Measurements from ENCODE around the gene FAM98B.
A peak's percentile ranks its signal among the peaks of the same experiment; 100 is the strongest.
"Not testable (repeated sequence)": the region's sequence is repeated elsewhere in the genome, so short reads cannot be mapped to it uniquely, and the experiment has no call there.

The FAM98B gene

GRCh38 chr15:38453971-38454695, at the start of gene FAM98B:
FAM98B (plus strand) TSS chr15:38454127; CDS start chr15:38454162, 35 bp downstream.
- DNase-seq (ENCODE audit: low read depth in 2 of 2): peak; percentile 72 to 78

DNA sequence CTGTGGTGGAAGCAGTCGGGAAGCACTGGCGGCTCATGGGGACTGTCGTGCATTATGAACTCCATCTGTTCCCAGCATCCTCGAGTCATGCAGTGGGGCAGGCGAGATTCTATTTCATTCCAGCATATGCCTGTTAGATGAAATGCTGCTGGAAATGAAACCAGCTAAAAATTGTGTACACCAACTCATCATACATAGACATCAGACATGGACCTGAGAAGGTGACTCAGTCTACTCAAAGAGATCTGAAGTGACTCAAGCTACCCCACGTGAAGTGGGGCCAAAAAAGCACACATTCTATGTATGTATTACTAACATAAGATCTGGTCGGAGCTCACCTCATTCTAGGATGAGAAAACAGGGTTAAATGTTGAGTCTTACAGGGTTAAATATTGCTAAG, 47.5 kb upstream of the FAM98B start:
- DNase-seq (ENCODE audit: low read depth in 2 of 2): no peak

GRCh38 chr15:38408576-38408975, 45.4 kb upstream of the FAM98B start:
- DNase-seq (ENCODE audit: low read depth in 2 of 2): no peak

DNA sequence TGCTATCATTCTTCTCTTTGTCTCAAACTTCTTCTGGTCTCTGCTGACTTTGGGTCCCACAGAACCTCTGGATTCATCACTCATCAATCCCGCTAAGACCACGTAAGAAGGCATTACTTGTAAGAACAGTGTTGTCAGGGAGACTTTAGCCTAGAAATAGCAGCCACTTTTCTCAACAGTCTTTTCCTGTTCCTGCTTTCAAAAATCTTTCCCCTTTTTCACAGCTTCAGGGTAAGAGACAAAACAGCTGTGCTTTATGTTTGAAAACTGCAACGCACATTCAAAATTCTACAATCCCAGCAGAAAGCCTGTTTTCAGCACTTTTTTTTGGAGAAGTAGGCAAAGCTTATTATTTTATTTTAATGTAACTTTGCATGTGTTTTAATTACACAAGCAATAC, 42.0 kb upstream of the FAM98B start:
- DNase-seq (ENCODE audit: low read depth in 2 of 2): no peak

- DNase-seq (ENCODE audit: low read depth in 2 of 2): no peak
These were observed 41.5 kb upstream of the FAM98B start for GRCh38 chr15:38412466-38412865.

DNA sequence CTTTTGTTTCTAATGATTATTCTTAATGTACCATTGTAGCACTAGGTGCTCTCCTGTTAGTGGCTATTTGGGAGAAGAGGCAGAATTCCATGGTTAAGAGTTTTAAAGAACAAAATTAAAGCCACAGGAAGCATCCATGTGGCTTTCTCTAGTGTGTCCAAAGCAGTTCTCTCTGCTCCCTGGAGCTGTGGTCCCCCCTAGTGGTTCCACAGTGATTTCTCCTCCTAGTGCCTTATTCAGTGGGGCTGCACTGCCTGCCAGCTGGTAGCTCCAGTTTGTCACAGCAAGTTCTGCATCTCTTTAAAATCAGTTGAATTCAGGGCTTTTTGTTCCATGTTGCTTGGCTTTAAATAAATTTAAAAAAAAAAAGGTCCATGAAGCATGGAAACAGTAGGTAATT, 39.6 kb upstream of the FAM98B start:
- no peak for DNase-seq (ENCODE audit: low read depth in 2 of 2)

DNA sequence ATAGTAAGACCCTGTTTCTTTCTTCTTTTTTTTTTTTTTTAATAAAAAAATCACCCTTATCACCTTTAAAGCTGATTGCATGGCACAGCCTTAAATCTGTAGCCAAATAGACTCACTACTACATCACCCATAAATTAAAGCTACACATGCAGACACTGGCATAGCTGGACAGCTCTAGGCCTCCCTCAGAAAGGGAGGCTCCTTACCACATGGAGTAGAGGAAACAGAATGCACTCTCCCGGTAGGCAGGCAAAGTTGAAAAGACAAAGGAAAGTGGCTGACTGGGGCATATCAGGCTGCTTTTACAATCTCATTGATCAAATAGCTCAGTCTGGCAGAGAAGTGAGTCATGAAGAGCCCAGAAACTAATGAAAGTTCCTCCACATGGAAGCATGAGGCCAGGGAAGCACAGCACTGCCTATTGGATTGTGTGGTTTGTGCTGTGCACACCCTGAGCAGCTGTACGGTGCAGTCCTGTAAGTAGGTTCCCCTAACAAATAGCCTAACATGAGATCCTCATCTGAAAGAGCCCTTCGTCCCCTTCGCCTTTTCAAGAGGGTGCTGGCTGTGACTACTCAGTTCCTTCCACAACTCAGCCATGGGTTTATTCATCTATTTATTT, 32.7 kb upstream of the FAM98B start:
- DNase-seq (ENCODE audit: low read depth in 2 of 2): no peak

DNA sequence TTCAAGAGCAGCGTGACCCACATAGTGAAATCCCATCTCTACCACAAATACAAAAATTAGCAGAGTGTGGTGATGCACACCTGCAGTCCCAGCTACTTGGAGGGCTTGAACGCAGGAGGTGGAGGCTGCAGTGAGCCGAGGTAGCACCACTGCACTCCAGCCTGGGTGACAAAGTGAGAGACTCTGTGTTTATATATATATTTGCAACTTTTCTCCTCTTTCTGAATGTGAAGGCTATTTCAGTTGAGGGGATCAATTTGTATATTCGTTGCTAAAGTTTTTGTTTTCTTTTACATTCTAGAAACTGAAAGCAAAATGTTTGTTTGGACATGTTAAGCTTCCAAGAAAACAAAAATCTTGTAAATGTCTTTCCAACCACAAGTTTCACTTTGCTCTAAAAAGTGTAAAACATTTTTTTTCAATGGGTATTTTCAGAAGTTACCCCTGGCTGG, 29.8 kb upstream of the FAM98B start:
- DNase-seq (ENCODE audit: low read depth in 2 of 2): no peak

GRCh38 chr15:38425269-38425668, 28.7 kb upstream of the FAM98B start:
- no peak for DNase-seq (ENCODE audit: low read depth in 2 of 2)

- DNase-seq (ENCODE audit: low read depth in 2 of 2): no peak
These were observed 26.5 kb upstream of the FAM98B start for GRCh38 chr15:38427380-38427779.

DNA sequence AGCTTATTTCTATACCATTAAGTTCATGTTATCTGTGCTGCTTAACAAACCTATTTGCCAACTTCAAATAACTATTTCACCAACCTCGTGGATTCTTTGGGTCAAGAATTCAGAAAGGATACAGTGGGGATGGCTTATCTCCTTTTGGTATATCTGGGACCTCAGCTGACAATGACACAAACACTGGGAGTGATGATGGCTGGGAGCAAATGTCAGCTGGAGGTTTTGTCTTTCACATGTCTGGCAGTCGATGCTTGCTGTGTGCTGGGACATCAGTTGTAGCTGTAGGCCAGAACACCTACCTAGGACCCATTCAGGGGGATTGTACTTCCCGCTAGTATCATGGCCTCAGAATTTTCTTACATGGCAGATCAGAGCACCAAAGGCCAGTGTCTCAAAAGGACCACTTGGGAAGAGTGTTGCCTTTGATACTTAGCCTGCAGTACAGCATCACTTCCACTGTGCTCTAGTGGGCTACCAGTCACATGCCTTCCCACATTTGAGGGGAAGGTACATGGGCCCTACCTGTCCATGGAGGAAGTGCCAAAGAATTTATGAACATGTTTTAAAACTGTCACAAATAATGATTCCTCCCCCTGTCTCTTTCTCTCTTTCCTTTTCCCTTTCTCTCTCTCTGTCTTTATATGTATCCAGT, 23.7 kb upstream of the FAM98B start:
- no peak for DNase-seq (ENCODE audit: low read depth in 2 of 2)

- DNase-seq (ENCODE audit: low read depth in 2 of 2): no peak
These were observed 16.9 kb upstream of the FAM98B start for GRCh38 chr15:38436993-38437392.

DNA sequence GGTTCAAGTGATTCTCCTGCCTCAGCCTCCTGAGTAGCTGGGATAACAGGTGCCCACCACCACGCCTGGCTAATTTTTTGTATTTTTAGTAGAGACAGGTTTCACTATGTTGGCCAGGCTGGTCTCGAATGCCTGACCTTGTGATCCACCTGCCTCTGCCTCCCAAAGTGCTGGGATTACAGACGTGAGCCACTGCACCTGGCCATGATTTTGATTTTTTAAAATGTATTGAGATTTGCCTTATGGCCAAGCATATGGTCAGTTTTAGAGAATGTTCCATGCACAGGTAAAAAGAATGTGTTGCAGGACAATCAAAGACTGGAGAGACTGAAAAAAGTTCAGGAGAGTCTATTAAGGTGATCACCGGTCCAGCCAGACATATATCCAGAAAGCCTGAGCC, 16.3 kb upstream of the FAM98B start:
- DNase-seq (ENCODE audit: low read depth in 2 of 2): not testable (repeated sequence)

DNA sequence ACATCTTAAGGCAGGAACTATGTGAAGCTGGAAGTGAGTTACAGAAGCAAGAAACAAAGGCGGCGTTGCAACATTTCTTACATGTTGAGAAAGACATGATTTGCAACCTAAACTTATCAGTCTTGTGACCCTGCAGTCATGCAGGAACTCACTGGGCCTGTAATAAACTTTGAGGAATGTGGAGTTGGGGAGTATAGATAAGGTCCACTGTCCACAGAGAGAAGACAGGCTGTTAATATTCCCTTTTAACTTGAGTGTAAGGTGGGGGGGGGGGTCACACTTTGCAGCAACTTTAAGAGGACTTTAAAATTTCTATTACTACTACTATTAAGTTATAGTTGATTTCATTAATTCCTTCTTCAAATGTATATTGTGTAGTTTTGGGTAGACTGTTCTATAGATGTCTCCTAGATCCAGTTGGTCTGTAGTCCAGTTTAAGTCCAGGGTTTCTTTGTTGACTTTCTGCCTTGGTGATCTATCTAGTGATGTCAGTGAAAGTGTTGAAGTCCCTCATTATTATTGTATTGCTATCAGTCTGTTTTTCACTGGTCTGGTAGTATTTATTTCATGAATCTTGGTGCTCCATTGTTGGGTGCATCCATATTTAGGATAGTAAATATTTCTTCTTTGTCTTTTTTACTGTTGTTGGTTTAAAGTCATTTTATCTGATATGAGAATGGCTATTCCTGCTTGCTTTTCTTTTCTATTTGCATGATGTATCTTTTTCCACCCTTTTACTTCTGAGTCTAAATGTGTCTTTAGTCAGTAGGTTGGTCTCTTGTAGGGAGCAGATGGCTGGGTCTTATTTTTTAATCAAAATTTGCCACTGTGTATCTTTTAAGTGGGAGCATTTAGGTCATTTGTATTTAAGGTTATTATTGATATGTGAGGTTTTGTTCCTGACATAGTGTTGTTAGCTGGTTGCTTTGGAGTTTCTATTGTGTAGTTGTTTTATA, 15.6 kb upstream of the FAM98B start:
- no peak for DNase-seq (ENCODE audit: low read depth in 2 of 2)

DNA sequence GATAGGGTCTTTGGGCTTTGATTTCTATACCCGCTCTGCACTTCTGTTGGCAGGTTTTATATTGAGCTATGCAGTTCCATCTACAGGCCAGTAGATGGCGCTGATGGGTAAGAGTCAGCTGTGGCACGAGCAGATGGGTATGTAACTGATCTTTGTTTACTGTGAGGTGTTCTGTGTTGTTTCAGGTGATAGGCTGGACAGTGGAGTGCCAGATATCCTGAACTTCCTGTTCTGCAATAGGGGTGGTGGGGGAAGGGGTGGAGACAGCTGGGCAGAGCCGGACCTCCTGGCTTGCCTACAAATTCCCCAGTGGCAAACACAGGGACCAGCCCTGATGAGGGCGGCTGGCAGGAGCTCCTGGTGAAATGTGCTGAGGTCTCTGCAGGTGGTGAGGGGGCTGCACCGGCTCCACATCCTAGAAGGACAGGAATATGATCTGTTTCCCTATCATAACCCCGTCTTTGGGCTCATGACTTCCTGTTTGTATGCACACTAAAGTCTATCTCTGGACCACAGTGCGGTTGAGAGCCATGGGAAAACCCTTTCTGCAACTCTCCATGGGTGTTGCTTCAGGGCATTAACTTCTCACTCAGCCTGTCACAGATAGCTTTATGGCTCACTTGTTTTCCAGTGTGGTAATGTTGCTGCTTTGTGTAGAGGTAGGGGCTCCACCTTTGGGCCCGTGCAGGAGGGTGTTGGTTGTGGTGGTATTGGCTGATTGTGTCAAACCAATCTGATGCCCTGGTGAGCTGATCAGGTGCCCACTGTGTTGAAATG, 13.4 kb upstream of the FAM98B start:
- DNase-seq (ENCODE audit: low read depth in 2 of 2): peak in 1 of 2 donors; percentile 15

GRCh38 chr15:38441130-38441519, 12.8 kb upstream of the FAM98B start:
- DNase-seq (ENCODE audit: low read depth in 2 of 2): no peak

DNA sequence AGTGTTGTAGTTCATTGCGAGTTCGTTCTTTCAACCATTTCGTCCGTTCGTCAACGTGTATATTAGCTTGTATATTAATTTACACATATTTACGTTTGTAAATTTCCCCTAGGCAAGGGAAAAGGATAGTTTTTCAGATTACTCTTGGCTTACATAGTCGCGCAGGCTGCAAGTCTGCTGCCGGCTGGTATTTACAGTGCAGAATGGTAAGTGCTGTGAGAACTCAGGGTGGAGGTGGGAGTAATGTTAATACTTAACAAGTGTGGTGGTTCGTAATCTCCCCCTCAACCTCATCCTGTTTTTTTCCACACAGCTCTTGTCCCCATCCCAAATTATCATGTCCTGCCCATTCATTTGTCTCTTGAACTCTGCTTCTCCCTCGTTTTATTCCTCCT, 766 bp downstream of the FAM98B start:
- DNase-seq (ENCODE audit: low read depth in 2 of 2): no peak

DNA sequence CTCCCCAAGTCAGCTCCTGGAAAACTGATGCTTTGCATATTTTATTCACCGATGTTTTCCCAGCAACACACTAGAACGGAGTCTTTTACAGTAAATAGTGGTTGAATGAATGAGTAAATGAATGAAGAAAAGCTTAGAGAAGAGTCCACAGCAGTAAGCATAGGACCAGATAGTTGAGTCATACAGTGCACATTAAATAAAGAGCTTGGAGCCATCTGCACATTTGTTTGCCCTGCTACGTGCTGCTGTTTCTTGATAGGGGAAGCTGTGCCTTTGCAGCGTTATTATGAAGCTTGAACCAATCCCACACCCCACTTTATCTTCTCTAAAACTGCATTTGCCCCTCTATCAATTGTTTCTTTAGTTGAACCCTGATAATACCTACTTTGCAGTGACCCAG, 1.2 kb downstream of the FAM98B start:
- no peak for DNase-seq (ENCODE audit: low read depth in 2 of 2)

- no peak for DNase-seq (ENCODE audit: low read depth in 2 of 2)
These were observed 4.7 kb downstream of the FAM98B start for GRCh38 chr15:38458646-38459045.

DNA sequence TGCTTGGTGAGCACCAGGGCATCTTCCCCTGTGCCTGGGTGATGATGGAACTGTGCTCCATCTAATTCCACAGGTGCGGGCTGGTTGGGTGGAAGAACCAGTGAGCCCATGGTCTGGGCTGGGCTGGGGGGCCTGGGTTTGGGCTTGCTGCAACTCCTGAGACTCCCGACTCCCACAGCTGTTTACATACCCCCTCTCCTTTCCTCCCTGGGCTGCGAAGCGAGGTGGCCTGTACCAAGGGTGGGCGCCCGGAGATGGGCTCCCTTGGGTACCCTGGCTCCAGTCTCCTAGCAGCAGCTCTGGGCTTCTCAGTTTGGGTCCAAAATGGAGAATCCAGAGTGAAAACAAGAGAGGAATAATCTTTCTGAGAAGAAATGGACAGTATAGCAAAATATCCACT, 5.6 kb downstream of the FAM98B start:
- no peak for DNase-seq (ENCODE audit: low read depth in 2 of 2)

- DNase-seq (ENCODE audit: low read depth in 2 of 2): no peak
These were observed 6.6 kb downstream of the FAM98B start for GRCh38 chr15:38460543-38460942.

Data from activated CD8-positive, alpha-beta memory T cell treated with anti-CD3 and anti-CD28 coated beads for 4 hours (primary cell).